ENCODE measurements around the gene DLG5.
"Not testable (repeated sequence)": the region's sequence is repeated elsewhere in the genome, so short reads cannot be mapped to it uniquely, and the experiment has no call there.

DLG5 gene

GRCh38 chr10:77791506-77791905 is 135.0 kb downstream of the DLG5 start:
- DNase-seq: no peak

- no peak for DNase-seq
Observed at GRCh38 chr10:77789861-77790260, 136.7 kb downstream of the DLG5 start.

GRCh38 chr10:77789016-77789415 is 137.5 kb downstream of the DLG5 start:
- DNase-seq: no peak

GRCh38 chr10:77788496-77789010 is 138.0 kb downstream of the DLG5 start:
- DNase-seq: no peak

GRCh38 chr10:77787440-77787839 is 139.1 kb downstream of the DLG5 start:
- no peak for DNase-seq

GRCh38 chr10:77784856-77785255 is 141.7 kb downstream of the DLG5 start:
- DNase-seq: no peak

- no peak for DNase-seq
Observed at GRCh38 chr10:77782328-77783061, 144.1 kb downstream of the DLG5 start.

- no peak for DNase-seq
Observed at GRCh38 chr10:77781451-77782327, 144.9 kb downstream of the DLG5 start.

GRCh38 chr10:77780180-77780579 is 146.4 kb downstream of the DLG5 start:
- no peak for DNase-seq

GRCh38 chr10:77776487-77776886 is 150.1 kb downstream of the DLG5 start:
- DNase-seq: no peak

- DNase-seq: peak; percentile 45
Observed at GRCh38 chr10:77774940-77775391, 151.6 kb downstream of the DLG5 start.

- DNase-seq: peak; percentile 41
Observed at GRCh38 chr10:77773631-77774426, 152.7 kb downstream of the DLG5 start.

GRCh38 chr10:77772852-77773600 is 153.5 kb downstream of the DLG5 start:
- DNase-seq: peak; percentile 47

GRCh38 chr10:77771851-77772250 is 154.7 kb downstream of the DLG5 start:
- DNase-seq: no peak

- no peak for DNase-seq
Observed at GRCh38 chr10:77771450-77771849, 155.1 kb downstream of the DLG5 start.

- DNase-seq: no peak
Observed at GRCh38 chr10:77770868-77771175, 155.7 kb downstream of the DLG5 start.

- no peak for DNase-seq
Observed at GRCh38 chr10:77770081-77770867, 156.3 kb downstream of the DLG5 start.

- no peak for DNase-seq
Observed at GRCh38 chr10:77768039-77768438, 158.5 kb downstream of the DLG5 start.

- DNase-seq: no peak
Observed at GRCh38 chr10:77763453-77764430, 162.8 kb downstream of the DLG5 start.

GRCh38 chr10:77758406-77758805 is 168.1 kb downstream of the DLG5 start:
- not testable (repeated sequence) for DNase-seq

Data from islet precursor cell (in vitro differentiated cells).